Effector memory CD8-positive, alpha-beta T cell (primary cell): ENCODE results near the gene COL2A1.
"Not testable (repeated sequence)": the region's sequence is repeated elsewhere in the genome, so short reads cannot be mapped to it uniquely, and the experiment has no call there.

Source experiments
- ATAC-seq: fragments of 150-1000 bp; cut with Tn5 transposase; replicated peaks from 2 replicates; pipeline ENCODE4 v1.10.0; 2021; ENCODE audit warnings: mild to moderate bottlenecking, moderate library complexity
- DNase-seq, 3 experiments: peaks; one replicate each; pipeline ENCODE4 v3.0.0; 2021
- H3K27ac Mint-ChIP-seq, 2 donors: one replicate each; pipeline ENCODE4 v1.8.0; 2022; ENCODE audit warnings: mild to moderate bottlenecking in 2 of 2, mixed read lengths in 2 of 2, moderate library complexity in 2 of 2
- H3K27me3 Mint-ChIP-seq, 2 donors: one replicate each; pipeline ENCODE4 v1.8.0; 2022; ENCODE audit warnings: mixed read lengths in 2 of 2
- H3K36me3 Mint-ChIP-seq: one replicate; pipeline ENCODE4 v1.8.0; 2022; ENCODE audit warnings: mild to moderate bottlenecking, moderate library complexity, mixed read lengths; ENCODE audit not compliant: insufficient read depth
- H3K4me1 Mint-ChIP-seq, 2 donors: one replicate each; pipeline ENCODE4 v1.8.0; 2022; ENCODE audit warnings: low read depth in 2 of 2, mixed read lengths in 2 of 2
- H3K4me3 Mint-ChIP-seq, 2 donors: one replicate each; pipeline ENCODE4 v1.8.0; 2022; ENCODE audit warnings: mild to moderate bottlenecking in 2 of 2, mixed read lengths in 2 of 2, moderate library complexity in 2 of 2
- H3K9me3 Mint-ChIP-seq, 2 donors: one replicate each; pipeline ENCODE4 v1.8.0; 2022; ENCODE audit warnings: mixed read lengths in 2 of 2

The COL2A1 gene

DNA sequence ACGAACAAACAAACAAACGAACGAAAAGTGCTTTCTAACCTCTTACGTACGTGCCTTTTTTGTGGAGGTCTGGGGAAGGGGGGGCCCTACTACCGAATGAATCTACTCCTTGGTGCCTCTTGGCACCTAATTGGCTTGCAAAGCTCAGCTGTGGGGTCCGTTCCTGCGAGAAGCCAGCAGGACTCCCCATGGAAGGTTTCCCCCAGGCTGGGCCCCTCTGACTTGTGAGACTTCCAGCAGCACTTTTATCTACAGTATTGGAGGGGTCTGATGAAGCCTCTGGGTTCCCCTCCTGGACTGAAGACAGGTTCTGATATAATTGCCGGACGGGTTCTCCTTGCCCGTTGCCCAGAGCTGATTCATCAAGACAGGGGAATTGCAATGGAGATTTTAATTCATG, 42.1 kb downstream of the COL2A1 start:
- H3K27ac Mint-ChIP-seq = no peak overlapping the region
- peak overlapping the region in 1 of 2 donors; percentile 100 for H3K4me3 Mint-ChIP-seq
- ATAC-seq (no peak), DNase-seq (no peak)
- no peaks in the 10 kb centered on the region for H3K9me3 Mint-ChIP-seq
- H3K36me3 Mint-ChIP-seq = peaks cover 20% of the 10 kb centered on the region
- peaks cover 23 to 30% of the 10 kb centered on the region in 2 donors for H3K27me3 Mint-ChIP-seq
- peaks cover 22 to 35% of the 10 kb centered on the region in 2 donors for H3K4me1 Mint-ChIP-seq

DNA sequence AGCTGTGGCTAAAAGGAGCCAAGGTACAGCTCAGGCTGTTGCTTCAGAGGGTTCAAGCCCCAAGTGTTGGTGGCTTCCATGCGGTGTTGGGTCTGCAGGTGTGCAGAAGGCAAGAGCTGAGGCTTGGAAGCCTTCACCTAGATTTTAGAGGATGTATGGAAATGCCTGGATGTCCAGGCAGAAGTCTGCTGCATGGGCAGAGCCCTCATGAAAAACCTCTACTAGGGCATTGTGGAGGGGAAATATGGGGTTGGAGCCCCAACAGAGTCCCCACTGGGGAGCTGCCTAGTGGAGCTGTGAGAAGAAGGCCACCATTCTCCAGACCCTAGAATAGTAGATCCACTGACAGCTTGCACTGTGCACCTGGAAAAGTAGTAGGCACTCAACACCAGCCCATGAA, 46.6 kb downstream of the COL2A1 start:
- H3K9me3 Mint-ChIP-seq, H3K27ac Mint-ChIP-seq, H3K4me3 Mint-ChIP-seq, H3K36me3 Mint-ChIP-seq, DNase-seq, H3K4me1 Mint-ChIP-seq, ATAC-seq: not testable (repeated sequence)
- H3K27me3 Mint-ChIP-seq = peaks cover 36 to 53% of the 10 kb centered on the region in 2 donors

- Mint-ChIP-seq H3K36me3 (no peaks in the 10 kb centered on the region), H3K27me3 (peaks cover 23 to 50% of the 10 kb centered on the region in 2 donors), H3K4me3 (no peak overlapping the region), H3K27ac (no peak overlapping the region), H3K9me3 (no peaks in the 10 kb centered on the region), H3K4me1 (no peaks in the 10 kb centered on the region)
- DNase-seq (no peak), ATAC-seq (no peak)
These were observed 49.2 kb downstream of the COL2A1 start for GRCh38 chr12:47955059-47955458.

- H3K27ac Mint-ChIP-seq = no peak overlapping the region
- DNase-seq = no peak
- H3K27me3 Mint-ChIP-seq = peaks cover 18 to 50% of the 10 kb centered on the region in 2 donors
- H3K9me3 Mint-ChIP-seq = no peaks in the 10 kb centered on the region
- no peak for ATAC-seq
- H3K4me3 Mint-ChIP-seq = no peak overlapping the region
- peaks cover 1 to 2% of the 10 kb centered on the region in 2 donors for H3K4me1 Mint-ChIP-seq
- H3K36me3 Mint-ChIP-seq = no peaks in the 10 kb centered on the region
These were observed 49.7 kb downstream of the COL2A1 start for GRCh38 chr12:47954467-47955045.

GRCh38 chr12:47954058-47954457, 50.2 kb downstream of the COL2A1 start:
- peaks cover 13 to 47% of the 10 kb centered on the region in 2 donors for H3K27me3 Mint-ChIP-seq
- ATAC-seq (no peak), DNase-seq (no peak)
- H3K9me3 Mint-ChIP-seq = no peaks in the 10 kb centered on the region
- peaks cover 6% of the 10 kb centered on the region in 2 donors for H3K4me1 Mint-ChIP-seq
- H3K27ac Mint-ChIP-seq = no peak overlapping the region
- no peak overlapping the region for H3K4me3 Mint-ChIP-seq
- no peaks in the 10 kb centered on the region for H3K36me3 Mint-ChIP-seq

- DNase-seq (no peak), ATAC-seq (no peak)
- Mint-ChIP-seq H3K27ac (no peak overlapping the region), H3K9me3 (no peaks in the 10 kb centered on the region), H3K27me3 (peaks cover 22 to 61% of the 10 kb centered on the region in 2 donors), H3K36me3 (no peaks in the 10 kb centered on the region), H3K4me3 (no peak overlapping the region), H3K4me1 (peaks cover 6% of the 10 kb centered on the region in 2 donors)
These were observed 53.3 kb downstream of the COL2A1 start for GRCh38 chr12:47950856-47951468.

DNA sequence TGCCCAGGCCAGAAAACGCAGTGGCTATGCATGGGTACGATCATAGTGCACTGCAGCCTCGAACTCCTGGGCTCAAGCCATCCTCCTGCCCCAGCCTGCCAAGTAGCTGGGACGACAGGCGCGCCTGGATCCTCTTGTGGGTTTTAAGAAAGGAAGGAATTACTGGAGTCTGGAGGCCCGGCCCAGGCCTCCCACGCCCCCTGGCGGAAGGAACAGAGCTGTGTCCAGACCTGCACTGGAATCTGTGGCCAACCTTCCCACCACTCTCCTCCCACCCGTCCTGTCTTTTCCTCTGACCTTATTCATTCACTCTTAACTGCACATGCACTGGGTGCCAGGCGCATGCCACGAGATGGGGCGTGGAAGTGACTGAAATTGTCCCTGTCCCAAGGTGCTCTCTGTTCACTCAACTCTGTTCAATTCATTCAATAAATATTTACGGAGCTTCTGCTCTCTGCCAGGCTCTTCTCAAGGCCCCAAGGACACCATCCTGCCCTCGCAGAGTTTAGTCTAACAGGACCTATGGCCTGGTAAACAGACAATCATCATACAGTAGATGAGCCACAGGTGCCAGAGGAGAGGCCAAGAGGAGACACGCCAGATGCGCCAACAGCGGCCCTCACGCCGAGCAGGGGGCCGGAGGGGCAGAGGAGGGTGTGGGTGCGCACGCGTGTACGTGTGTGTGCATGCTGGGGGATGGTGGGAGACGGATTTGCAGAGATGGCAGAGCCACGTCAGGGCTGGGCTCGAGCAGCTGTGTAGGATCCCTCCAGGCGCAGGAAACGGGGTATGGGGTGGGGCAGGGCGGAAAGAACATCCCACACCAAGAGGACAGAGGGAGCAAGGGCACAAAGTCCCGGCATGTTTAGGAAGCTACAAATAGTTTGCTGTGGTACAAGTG, 54.6 kb downstream of the COL2A1 start:
- peak; percentile 61 for ATAC-seq
- Mint-ChIP-seq H3K4me1 (peaks cover 6% of the 10 kb centered on the region in 2 donors), H3K27me3 (peaks cover 16 to 68% of the 10 kb centered on the region in 2 donors), H3K4me3 (no peak overlapping the region), H3K9me3 (no peaks in the 10 kb centered on the region), H3K36me3 (no peaks in the 10 kb centered on the region), H3K27ac (peak overlapping the region in 1 of 2 donors; percentile 32)
- DNase-seq = peak; percentile 25 to 37 (median 28)

DNA sequence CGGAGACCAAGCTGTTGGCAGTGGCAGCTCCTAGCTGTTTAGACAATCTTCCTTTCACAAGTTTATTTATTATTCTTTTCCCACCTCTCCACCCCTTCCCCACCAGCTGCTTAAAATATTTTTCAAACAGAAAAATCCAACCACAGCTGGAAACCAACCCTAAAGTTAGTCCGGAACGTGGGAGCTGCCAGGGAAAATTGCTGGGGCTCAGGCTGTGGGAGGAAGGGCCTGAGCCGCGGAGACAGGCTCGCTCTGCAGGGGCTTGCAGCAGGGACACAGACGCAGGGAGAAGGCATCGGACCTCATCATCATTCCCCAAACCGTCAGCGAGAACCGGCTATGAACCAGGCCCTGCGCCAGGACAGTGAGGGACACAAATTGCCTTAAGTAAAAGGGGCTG, 56.9 kb downstream of the COL2A1 start:
- DNase-seq (no peak), ATAC-seq (no peak)
- peaks cover 3% of the 10 kb centered on the region for H3K36me3 Mint-ChIP-seq
- no peak overlapping the region for H3K4me3 Mint-ChIP-seq
- H3K27ac Mint-ChIP-seq = no peak overlapping the region
- H3K27me3 Mint-ChIP-seq = peaks cover 9 to 62% of the 10 kb centered on the region in 2 donors
- no peaks in the 10 kb centered on the region for H3K9me3 Mint-ChIP-seq
- peaks cover 6% of the 10 kb centered on the region in 2 donors for H3K4me1 Mint-ChIP-seq

- ATAC-seq (no peak), DNase-seq (no peak)
- Mint-ChIP-seq H3K4me1 (peaks cover 6% of the 10 kb centered on the region in 2 donors), H3K9me3 (no peaks in the 10 kb centered on the region), H3K27me3 (peaks cover 11 to 60% of the 10 kb centered on the region in 2 donors), H3K27ac (peak overlapping the region in 1 of 2 donors; percentile 76), H3K36me3 (peaks cover 3% of the 10 kb centered on the region), H3K4me3 (no peak overlapping the region)
These were observed 57.6 kb downstream of the COL2A1 start for GRCh38 chr12:47946413-47947323.

- Mint-ChIP-seq H3K27ac (no peak overlapping the region), H3K4me1 (peaks cover 14 to 16% of the 10 kb centered on the region in 2 donors), H3K36me3 (peaks cover 3% of the 10 kb centered on the region), H3K27me3 (peaks cover 21 to 63% of the 10 kb centered on the region in 2 donors), H3K9me3 (no peaks in the 10 kb centered on the region), H3K4me3 (no peak overlapping the region)
- DNase-seq (no peak), ATAC-seq (no peak)
These were observed 58.9 kb downstream of the COL2A1 start for GRCh38 chr12:47945341-47945728.

DNA sequence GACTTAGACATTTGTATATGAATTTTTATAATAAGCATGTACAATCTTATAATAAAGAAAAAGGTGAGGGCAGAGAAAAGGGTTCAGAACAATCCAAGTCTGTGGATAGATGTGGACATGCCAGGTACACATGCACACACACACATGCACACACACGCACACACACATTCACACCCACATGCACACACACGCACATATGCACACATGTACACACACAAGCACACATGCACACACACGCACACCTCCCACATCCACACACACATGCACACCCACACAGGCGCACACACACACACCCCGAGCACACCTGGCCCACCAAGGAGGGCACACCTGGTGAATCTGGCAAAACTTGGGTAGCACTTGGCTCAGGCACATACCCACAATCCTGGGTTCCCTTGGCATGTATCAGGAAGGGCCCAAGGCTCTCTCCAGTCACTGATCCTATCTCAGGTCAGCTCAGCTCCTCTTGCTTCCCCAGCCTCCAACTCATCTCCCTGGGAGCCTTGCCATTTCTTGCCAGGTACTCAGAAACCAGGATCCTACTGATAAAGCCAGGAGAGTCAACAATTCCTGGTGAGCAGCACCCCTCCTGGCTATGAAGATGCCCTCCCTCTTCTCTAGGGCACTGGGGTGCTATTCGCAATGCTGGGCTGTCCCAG, 59.5 kb downstream of the COL2A1 start:
- Mint-ChIP-seq H3K4me3 (no peak overlapping the region), H3K4me1 (peaks cover 14 to 16% of the 10 kb centered on the region in 2 donors), H3K9me3 (no peaks in the 10 kb centered on the region), H3K27me3 (peaks cover 21 to 63% of the 10 kb centered on the region in 2 donors), H3K36me3 (peaks cover 3% of the 10 kb centered on the region), H3K27ac (no peak overlapping the region)
- DNase-seq (no peak), ATAC-seq (no peak)

DNA sequence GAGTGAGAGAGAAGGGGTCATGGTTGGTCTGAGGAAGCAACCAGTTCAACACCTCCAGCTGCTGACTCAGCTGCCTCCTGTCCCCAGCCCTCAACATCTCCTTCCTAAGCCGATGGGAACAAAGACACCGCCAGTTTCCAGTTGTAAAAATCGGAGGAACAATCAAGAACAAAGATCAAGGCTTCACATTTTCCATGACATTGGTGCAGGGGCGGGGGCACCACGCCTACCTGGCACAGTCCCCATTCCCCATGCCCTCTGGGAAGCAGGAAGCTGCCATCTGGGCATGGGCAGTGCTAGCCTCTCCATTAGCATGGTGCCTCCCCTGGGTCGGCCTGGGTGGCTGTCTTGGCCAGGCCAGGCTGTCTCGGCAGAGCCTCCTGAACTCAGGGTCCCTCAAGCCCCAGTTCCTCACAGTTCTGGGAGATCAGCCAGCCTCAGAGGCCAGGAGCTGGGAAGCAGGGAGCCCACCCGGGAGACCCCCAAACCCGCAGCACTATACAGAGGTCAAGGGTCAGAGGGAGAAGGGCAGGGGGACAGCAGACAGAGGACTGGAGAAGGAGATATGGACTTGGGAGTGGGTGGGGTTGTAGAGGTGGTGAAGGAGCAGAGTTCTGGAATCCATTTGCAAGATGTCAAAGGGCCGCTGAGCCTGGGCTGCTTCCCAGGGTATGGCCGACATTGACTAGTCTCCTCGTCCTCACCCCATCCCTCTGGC, 60.5 kb downstream of the COL2A1 start:
- ATAC-seq = no peak
- peaks cover 21 to 59% of the 10 kb centered on the region in 2 donors for H3K27me3 Mint-ChIP-seq
- DNase-seq = no peak
- H3K9me3 Mint-ChIP-seq = no peaks in the 10 kb centered on the region
- H3K4me3 Mint-ChIP-seq = no peak overlapping the region
- peaks cover 8 to 10% of the 10 kb centered on the region in 2 donors for H3K4me1 Mint-ChIP-seq
- H3K36me3 Mint-ChIP-seq = peaks cover 3% of the 10 kb centered on the region
- no peak overlapping the region for H3K27ac Mint-ChIP-seq
